ENCODE data around the gene TNFRSF11A.

TNFRSF11A gene

GRCh38 chr18:62312851-62313250 is 12.3 kb upstream of the TNFRSF11A start:
- Mint-ChIP-seq H3K4me1 (no peaks in the 10 kb centered on the region), H3K27me3 (peaks cover 2% of the 10 kb centered on the region), H3K4me3 (no peak overlapping the region), H3K9me3 (no peaks in the 10 kb centered on the region), H3K36me3 (no peaks in the 10 kb centered on the region), H3K27ac (no peak overlapping the region)

GRCh38 chr18:62318228-62319180 is 6.6 kb upstream of the TNFRSF11A start:
- H3K9me3 Mint-ChIP-seq, result no peaks in the 10 kb centered on the region
- H3K27me3 Mint-ChIP-seq, result peaks cover 18% of the 10 kb centered on the region
- H3K4me1 Mint-ChIP-seq, result no peaks in the 10 kb centered on the region
- H3K4me3 Mint-ChIP-seq, result no peak overlapping the region
- no peak overlapping the region for H3K27ac Mint-ChIP-seq
- no peaks in the 10 kb centered on the region for H3K36me3 Mint-ChIP-seq

GRCh38 chr18:62321201-62321600 is 3.9 kb upstream of the TNFRSF11A start:
- H3K27ac Mint-ChIP-seq, result no peak overlapping the region
- H3K36me3 Mint-ChIP-seq, result no peaks in the 10 kb centered on the region
- no peaks in the 10 kb centered on the region for H3K9me3 Mint-ChIP-seq
- no peak overlapping the region for H3K4me3 Mint-ChIP-seq
- peaks cover 9% of the 10 kb centered on the region for H3K4me1 Mint-ChIP-seq
- peaks cover 34% of the 10 kb centered on the region for H3K27me3 Mint-ChIP-seq

GRCh38 chr18:62323483-62324180 is 1.5 kb upstream of the TNFRSF11A start:
- Mint-ChIP-seq H3K36me3 (no peaks in the 10 kb centered on the region), H3K4me1 (peaks cover 22% of the 10 kb centered on the region), H3K4me3 (peak overlapping the region; percentile 56), H3K27ac (no peak overlapping the region), H3K27me3 (peaks cover 47% of the 10 kb centered on the region), H3K9me3 (no peaks in the 10 kb centered on the region)

GRCh38 chr18:62324181-62324828 is 805 bp upstream of the TNFRSF11A start:
- Mint-ChIP-seq H3K27ac (no peak overlapping the region), H3K36me3 (no peaks in the 10 kb centered on the region), H3K27me3 (peaks cover 50% of the 10 kb centered on the region), H3K9me3 (no peaks in the 10 kb centered on the region), H3K4me1 (peaks cover 22% of the 10 kb centered on the region), H3K4me3 (peak overlapping the region; percentile 90)

GRCh38 chr18:62325806-62326645 is 916 bp downstream of the TNFRSF11A start:
- peaks cover 58% of the 10 kb centered on the region for H3K27me3 Mint-ChIP-seq
- no peaks in the 10 kb centered on the region for H3K36me3 Mint-ChIP-seq
- H3K27ac Mint-ChIP-seq, result peak overlapping the region; percentile 38
- peak overlapping the region; percentile 80 for H3K4me3 Mint-ChIP-seq
- peaks cover 34% of the 10 kb centered on the region for H3K4me1 Mint-ChIP-seq
- no peaks in the 10 kb centered on the region for H3K9me3 Mint-ChIP-seq

- peaks cover 34% of the 10 kb centered on the region for H3K4me1 Mint-ChIP-seq
- no peak overlapping the region for H3K27ac Mint-ChIP-seq
- no peaks in the 10 kb centered on the region for H3K36me3 Mint-ChIP-seq
- H3K27me3 Mint-ChIP-seq, result peaks cover 59% of the 10 kb centered on the region
- H3K9me3 Mint-ChIP-seq, result no peaks in the 10 kb centered on the region
- peak overlapping the region; percentile 80 for H3K4me3 Mint-ChIP-seq
These were observed 1.7 kb downstream of the TNFRSF11A start for GRCh38 chr18:62326646-62327348.

- Mint-ChIP-seq H3K4me1 (peaks cover 34% of the 10 kb centered on the region), H3K27ac (no peak overlapping the region), H3K36me3 (no peaks in the 10 kb centered on the region), H3K27me3 (peaks cover 57% of the 10 kb centered on the region), H3K4me3 (no peak overlapping the region), H3K9me3 (no peaks in the 10 kb centered on the region)
These were observed 2.9 kb downstream of the TNFRSF11A start for GRCh38 chr18:62327977-62328376.

- Mint-ChIP-seq H3K9me3 (no peaks in the 10 kb centered on the region), H3K27me3 (peaks cover 54% of the 10 kb centered on the region), H3K36me3 (no peaks in the 10 kb centered on the region), H3K4me3 (no peak overlapping the region), H3K4me1 (peaks cover 34% of the 10 kb centered on the region), H3K27ac (no peak overlapping the region)
These were observed 3.7 kb downstream of the TNFRSF11A start for GRCh38 chr18:62328586-62329525.

- Mint-ChIP-seq H3K27ac (peak overlapping the region; percentile 69), H3K9me3 (no peaks in the 10 kb centered on the region), H3K4me1 (peaks cover 29% of the 10 kb centered on the region), H3K36me3 (no peaks in the 10 kb centered on the region), H3K27me3 (peaks cover 49% of the 10 kb centered on the region), H3K4me3 (no peak overlapping the region)
These were observed 4.8 kb downstream of the TNFRSF11A start for GRCh38 chr18:62329691-62330454.

- peaks cover 29% of the 10 kb centered on the region for H3K4me1 Mint-ChIP-seq
- H3K9me3 Mint-ChIP-seq, result no peaks in the 10 kb centered on the region
- no peaks in the 10 kb centered on the region for H3K36me3 Mint-ChIP-seq
- peaks cover 49% of the 10 kb centered on the region for H3K27me3 Mint-ChIP-seq
- no peak overlapping the region for H3K4me3 Mint-ChIP-seq
- H3K27ac Mint-ChIP-seq, result no peak overlapping the region
These were observed 5.5 kb downstream of the TNFRSF11A start for GRCh38 chr18:62330650-62331049.

- Mint-ChIP-seq H3K27me3 (peaks cover 40% of the 10 kb centered on the region), H3K36me3 (no peaks in the 10 kb centered on the region), H3K9me3 (no peaks in the 10 kb centered on the region), H3K4me3 (no peak overlapping the region), H3K4me1 (peaks cover 19% of the 10 kb centered on the region), H3K27ac (no peak overlapping the region)
These were observed 6.7 kb downstream of the TNFRSF11A start for GRCh38 chr18:62331581-62332356.

Data from activated naive CD4-positive, alpha-beta T cell treated with anti-CD3 and anti-CD28 coated beads, Interleukin-2, amount 50 U/mL, for 24 hours (primary cell).